Stimulated activated CD4-positive, alpha-beta T cell treated with anti-CD3 and anti-CD28 coated beads, TNF-alpha, amount 100 ng/mL, for 48 hours (primary cell): ENCODE measurements around the gene PCK2.
A peak's percentile ranks its signal among the peaks of the same experiment; 100 is the strongest.
"Not testable (repeated sequence)": the region's sequence is repeated elsewhere in the genome, so short reads cannot be mapped to it uniquely, and the experiment has no call there.

ENCODE experiments used
- DNase-seq, 3 donors: peaks; one replicate each; pipeline ENCODE4 v3.0.0-alpha.2; 2020; ENCODE audit warnings: low read depth in 3 of 3

PCK2 gene

GRCh38 chr14:24095271-24096068 lies 1.4 kb downstream of the PCK2 start:
- DNase-seq: peak; percentile 52 to 64 (median 59)

- DNase-seq: no peak
These were observed 2.6 kb downstream of the PCK2 start for GRCh38 chr14:24096545-24097181.

- DNase-seq: no peak
These were observed 4.3 kb downstream of the PCK2 start for GRCh38 chr14:24098229-24098926.

DNA sequence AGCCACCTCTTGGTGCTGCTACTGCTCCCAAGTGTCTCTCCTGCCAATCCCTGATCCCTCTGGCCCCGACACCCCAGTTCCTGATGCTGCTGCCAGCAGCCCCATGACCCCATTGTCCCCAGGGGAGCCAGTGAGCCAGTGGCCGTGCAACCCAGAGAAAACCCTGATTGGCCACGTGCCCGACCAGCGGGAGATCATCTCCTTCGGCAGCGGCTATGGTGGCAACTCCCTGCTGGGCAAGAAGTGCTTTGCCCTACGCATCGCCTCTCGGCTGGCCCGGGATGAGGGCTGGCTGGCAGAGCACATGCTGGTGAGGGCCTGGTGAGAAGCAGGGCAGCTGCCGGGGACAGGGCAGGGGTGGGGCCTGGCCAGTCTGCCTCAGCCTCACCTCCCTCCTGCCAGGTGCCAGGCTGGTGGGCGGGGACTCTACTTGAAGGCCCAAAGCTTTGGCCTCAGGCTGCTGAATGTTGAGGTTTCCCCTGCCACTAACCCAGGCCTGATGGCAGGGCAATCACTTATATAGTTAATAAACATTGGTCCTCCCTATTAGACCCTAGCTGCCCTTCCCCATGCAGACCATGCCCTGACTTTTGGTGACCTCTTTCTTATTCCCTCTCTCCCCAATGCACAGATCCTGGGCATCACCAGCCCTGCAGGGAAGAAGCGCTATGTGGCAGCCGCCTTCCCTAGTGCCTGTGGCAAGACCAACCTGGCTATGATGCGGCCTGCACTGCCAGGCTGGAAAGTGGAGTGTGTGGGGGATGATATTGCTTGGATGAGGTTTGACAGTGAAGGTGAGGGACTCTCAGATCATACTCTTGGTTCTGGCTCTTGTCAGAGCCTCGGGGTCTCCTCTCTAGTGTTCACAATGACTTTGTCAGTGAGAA lies 5.1 kb downstream of the PCK2 start:
- DNase-seq: no peak

GRCh38 chr14:24100197-24100981 lies 6.3 kb downstream of the PCK2 start:
- no peak for DNase-seq

DNA sequence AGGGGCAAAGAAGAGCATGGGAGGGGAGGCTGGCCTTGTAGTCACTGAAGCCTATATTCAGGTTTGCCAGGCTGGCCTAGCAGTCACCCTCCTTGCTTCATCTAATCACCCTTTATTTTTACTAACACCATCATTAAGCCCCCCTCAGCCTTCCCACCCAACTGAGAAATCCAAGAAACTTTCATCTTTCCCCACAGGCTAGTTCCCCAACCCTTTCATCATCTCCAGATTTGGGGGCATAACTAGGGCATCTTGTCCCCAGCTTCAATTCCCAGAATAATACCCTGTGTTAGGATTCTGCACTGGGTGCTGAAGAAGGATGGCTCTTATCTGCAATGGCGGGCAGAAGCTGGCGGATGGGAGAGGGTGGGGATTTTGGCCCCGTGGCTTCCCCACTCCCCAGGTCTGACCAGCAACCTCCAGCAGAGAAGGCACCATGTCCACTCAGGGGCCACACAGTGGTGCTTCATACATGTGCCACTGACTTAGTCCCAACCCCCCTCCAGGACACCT lies 6.9 kb downstream of the PCK2 start:
- DNase-seq: no peak

DNA sequence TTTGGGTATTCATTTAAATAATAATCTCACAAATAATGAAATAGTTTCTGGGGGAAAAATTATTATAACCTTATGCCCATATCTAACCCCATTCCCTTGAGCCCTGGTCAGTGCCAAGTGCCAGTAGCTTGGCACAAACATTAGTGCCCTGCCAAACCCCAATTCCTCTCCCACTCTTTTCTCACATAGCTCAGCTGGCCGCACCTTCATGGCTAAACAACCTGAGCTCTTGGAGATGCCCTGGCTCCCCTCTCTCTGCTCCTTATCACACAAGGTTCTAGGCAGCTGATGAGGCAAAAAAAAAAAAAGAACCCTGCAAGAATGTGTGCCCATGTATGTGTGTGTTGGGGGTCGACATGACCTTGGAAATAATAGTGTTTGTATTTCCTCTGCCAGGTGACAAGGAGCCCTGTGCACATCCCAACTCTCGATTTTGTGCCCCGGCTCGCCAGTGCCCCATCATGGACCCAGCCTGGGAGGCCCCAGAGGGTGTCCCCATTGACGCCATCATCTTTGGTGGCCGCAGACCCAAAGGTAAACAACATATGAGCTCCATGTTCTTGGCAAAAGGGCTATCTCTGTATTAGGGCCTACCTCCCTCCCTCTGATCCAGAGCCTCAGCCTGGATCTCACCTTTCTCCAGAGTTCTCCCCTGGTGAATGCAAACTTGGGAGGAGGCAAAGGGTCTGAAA lies 8.4 kb downstream of the PCK2 start:
- no peak for DNase-seq

GRCh38 chr14:24103451-24103850 lies 9.3 kb downstream of the PCK2 start:
- DNase-seq: no peak

DNA sequence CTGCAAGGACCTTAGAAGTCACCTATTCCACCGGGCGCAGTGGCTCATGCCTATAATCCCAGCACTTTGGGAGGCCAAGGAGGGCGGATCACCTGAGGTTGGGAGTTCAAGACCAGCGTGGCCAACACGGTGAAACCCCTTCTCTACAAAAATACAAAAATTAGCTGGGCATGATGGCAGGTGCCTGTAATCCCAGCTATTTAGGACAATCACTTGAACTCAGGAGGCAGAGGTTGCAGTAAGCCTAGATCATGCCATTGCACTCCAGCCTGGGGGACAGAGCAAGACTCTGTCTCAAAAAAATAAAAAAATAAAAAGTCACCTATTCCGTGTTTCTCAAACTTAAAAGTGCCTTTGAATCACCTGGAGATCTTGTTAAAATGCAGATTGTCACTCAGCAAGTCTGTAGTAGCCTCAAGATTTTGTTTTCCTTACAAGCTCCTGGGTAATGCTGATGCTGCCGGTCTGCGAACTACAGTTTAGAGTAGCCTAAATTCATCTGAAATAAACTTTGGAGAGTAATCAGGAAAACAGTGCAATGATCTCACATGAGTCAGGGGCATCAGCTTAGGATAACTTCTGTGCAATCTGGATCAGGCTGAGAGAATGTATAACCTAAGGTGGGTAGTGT lies 11.6 kb downstream of the PCK2 start:
- DNase-seq: not testable (repeated sequence)

DNA sequence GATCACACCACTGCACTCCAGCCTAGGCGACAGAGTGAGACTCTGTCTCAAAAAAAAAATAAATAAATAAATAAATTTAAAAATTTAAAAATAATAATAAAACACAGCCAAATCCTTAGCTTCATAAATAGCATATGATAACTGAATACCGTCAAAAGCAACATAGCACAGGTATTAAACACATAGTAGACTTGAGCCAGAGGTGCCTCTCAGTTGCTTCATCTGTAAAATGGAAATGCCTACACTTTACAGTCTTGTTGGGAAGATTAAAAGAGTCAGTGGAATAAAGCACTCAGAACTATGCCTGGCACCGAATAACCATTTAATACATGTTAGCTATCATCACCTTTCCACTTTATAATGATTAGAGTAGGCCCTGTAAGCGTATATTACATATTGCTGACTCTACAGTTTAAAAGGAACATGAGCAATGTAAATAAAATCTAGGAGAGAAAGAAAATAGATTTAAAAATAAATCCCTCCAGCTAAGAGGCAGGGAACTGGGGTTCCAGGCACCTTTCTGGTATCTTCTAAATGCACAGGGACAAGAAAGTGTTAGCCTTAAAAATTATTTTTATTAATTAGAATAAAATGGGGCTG lies 12.7 kb downstream of the PCK2 start:
- DNase-seq: no peak

GRCh38 chr14:24108336-24108874 lies 14.3 kb downstream of the PCK2 start:
- DNase-seq: no peak

GRCh38 chr14:24110060-24110459 lies 15.9 kb downstream of the PCK2 start:
- DNase-seq: no peak

DNA sequence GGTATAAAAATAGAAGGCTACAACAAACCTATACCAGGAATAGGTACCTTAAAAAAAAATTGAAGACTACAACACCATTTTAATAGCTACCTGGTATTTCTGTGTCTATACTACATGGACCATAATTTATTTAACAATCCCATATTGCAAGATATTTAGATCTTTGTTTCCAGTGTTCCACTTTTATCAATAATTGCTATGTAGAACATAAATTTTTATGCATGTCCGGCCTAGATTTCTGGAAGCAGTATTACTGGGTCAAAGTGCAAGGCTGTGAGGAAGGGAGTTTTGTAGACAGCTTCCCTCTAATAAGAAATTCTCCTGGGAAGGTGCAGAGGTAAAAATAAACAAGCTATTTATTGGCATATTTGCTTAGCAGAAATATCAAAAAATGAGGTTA lies 16.4 kb downstream of the PCK2 start:
- DNase-seq: no peak

DNA sequence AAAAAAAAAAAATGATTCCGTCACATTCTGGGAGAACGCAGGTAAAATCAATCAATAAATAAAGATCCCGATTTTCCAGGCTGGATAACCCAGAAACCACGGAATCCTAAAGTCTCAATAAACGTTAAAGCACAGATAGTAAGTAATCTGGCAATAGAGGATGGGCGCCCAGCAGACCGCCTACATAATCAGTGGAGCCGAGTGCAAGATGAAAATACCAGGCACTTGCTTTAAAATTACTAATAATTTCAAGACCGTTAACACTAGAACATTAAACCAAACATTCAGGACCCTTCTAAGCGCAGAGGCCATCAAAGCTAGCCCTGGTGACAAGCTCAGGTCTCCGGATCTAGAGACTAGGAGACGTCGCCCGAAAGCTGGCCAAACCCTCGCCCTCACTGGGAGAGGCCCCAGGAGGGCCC lies 19.3 kb downstream of the PCK2 start:
- peak in 1 of 3 donors; percentile 20 for DNase-seq

DNA sequence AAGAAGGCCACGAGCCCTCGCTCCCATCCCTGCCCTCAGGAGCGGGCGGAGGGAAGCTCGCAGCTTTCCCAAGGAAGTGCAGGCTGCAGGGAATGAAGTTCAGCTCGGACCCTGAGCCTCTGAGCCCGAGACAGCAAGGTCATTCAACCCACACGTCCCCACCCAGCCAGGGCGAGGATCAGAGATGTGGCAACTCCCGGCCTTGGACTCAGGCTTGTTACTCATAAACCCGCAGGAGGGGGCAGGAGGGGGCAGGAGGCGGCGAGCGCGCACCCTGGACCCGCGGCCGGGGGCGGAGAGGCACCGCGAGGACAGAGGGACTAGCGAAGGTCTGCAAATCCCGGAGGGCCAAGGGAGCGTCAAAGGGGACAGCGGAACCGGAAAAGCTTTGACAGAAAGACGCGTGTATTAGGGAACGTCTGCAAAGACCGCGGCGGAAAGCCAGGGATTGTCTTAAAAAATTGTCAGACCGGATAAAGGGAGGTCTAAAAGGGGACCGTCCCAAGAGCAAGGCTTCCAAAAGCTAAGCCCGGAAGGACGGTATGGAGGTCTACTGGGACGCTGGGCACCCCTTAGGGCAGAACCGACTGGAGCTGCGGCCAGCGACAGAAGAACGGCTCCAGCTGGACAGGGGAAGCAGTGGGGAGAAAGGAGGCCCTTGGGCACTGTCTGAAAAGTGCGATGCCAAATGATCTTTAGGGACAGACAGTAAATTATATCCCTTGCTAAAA lies 19.9 kb downstream of the PCK2 start:
- peak; percentile 59 to 83 (median 75) for DNase-seq

DNA sequence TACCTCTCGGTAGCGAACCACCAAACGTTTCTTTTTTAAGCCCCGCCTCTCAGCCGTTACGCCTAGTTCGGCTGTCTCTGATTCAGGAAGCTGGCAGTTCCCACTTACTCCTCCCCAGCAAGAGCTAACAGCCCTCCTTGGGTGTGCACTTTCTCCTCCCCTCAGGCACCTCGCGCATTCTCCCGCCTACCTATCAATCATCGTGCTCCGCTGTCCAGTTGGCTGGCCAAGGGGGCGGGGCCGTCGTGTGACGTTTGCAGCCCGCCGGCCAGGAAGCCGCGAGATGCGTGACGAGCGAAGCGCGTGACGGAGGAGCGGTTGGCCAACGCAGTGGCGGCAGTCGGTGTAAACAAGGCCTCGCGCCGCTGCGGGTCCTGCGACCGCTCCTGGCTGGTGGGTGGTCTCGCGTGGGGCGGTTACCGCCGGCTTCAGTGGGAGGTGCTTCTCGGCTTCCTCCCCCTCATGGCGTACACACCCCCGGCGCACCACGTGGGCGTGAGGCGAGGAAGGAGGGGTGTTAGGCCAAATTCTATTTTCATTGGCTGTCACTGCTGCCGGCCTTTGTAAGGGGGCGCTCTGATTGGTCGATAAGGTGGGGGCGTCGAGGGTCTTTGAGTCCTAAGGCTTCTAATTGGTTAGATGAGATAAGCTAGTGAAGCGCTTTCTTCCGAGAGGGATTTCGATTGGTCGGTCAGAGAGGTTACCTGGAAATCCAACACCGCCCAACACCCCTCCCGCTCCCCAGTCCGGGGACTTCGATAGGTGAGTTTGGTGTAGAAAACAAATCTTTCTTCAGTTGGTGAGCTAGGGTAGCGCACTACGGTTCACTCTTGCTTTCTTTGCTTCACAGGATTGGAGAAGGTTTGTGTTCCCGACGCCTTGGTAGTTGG lies 20.7 kb downstream of the PCK2 start, which contains the start of the genes DCAF11 and NRL:
DCAF11 (plus strand) TSS at position 246 of the 890 bp plus-strand sequence. CDS start 818 bp downstream, outside the sequence.
NRL (minus strand) TSS at position 418 of the 890 bp plus-strand sequence. CDS start 32,101 bp downstream, outside the sequence.
- DNase-seq: peak; percentile 95 to 98 (median 98)
